HEK293 (cell line): ENCODE results near the gene AKAP1.

Experiments
- CTCF ChIA-PET: fragments of 350-600 bp; formaldehyde crosslinking; extraction: SDS; loops from one replicate; lab custom pipeline; 2021; ENCODE audit warnings: antibody characterized with exemption; lab: Yijun Ruan, JAX
- POLR2A ChIA-PET: fragments of 300-600 bp; formaldehyde crosslinking; extraction: SDS; loops from one replicate; lab custom pipeline; 2020; ENCODE audit warnings: antibody characterized with exemption, inconsistent platforms; lab: Yijun Ruan, JAX
- H3K27ac ChIP-seq: fragments of 200-500 bp; sonication (Bioruptor generic); 2 replicates; pipeline ENCODE4 v1.5.1; 2014; ENCODE audit warnings: low read depth, low read length, control low read depth, inconsistent platforms; ENCODE audit errors: extremely low read depth
- H3K36me3 ChIP-seq, 2 experiments: fragments of 200-500 bp in 1 of 2; sonication (Bioruptor generic) in 1 of 2; 1 replicate in 1 of 2; 2 replicates in 1 of 2; pipeline ENCODE4 v1.5.1; 2014 to 2017; ENCODE audit warnings: inconsistent platforms in 2 of 2, low read length in 2 of 2; ENCODE audit not compliant: control insufficient read depth in 2 of 2, insufficient read depth in 1 of 2
- H3K4me1 ChIP-seq: fragments of 200-500 bp; sonication (Bioruptor generic); 2 replicates; pipeline ENCODE4 v1.5.1; 2014; ENCODE audit warnings: mild to moderate bottlenecking, low read length, inconsistent platforms; ENCODE audit not compliant: control insufficient read depth, insufficient read depth
- H3K4me3 ChIP-seq: 2 replicates; pipeline ENCODE4 v1.5.1; 2011; ENCODE audit warnings: low read depth, mild to moderate bottlenecking, control low read depth, low read length, moderate library complexity
- H3K9me3 ChIP-seq: fragments of 200-500 bp; sonication (Bioruptor generic); 2 replicates; pipeline ENCODE4 v1.5.1; 2014; ENCODE audit warnings: low read depth, low read length, inconsistent platforms; ENCODE audit not compliant: control insufficient read depth, insufficient read depth
- CTCF ChIP-seq: fragments of 450-650 bp; formaldehyde crosslinking; IDR thresholded peaks from 2 replicates; pipeline ENCODE4 v1.5.1; 2016; ENCODE audit warnings: missing biosample characterization, missing genetic modification characterization
- GLIS2 ChIP-seq: fragments of 450-650 bp; formaldehyde crosslinking; IDR thresholded peaks from 2 replicates; pipeline ENCODE4 v1.5.1; 2016; ENCODE audit warnings: missing biosample characterization, missing genetic modification characterization
- MZF1 ChIP-seq: fragments of 450-650 bp; formaldehyde crosslinking; IDR thresholded peaks from 2 replicates; pipeline ENCODE4 v1.5.1; 2017; ENCODE audit warnings: missing biosample characterization, missing genetic modification characterization, borderline replicate concordance
- SETDB1 ChIP-seq: IDR thresholded peaks from one replicate; pipeline ENCODE4 v1.6.1; 2017; ENCODE audit warnings: mild to moderate bottlenecking, low read length, moderate library complexity, mixed read lengths; ENCODE audit not compliant: insufficient read length
- ZBTB1 ChIP-seq: fragments of 450-650 bp; formaldehyde crosslinking; IDR thresholded peaks from 2 replicates; pipeline ENCODE4 v1.5.1; 2016; ENCODE audit warnings: missing biosample characterization, missing genetic modification characterization
- ZEB2 ChIP-seq: fragments of 450-650 bp; formaldehyde crosslinking; IDR thresholded peaks from 2 replicates; pipeline ENCODE4 v1.5.1; 2016; ENCODE audit warnings: missing biosample characterization, missing genetic modification characterization
- ZFP69B ChIP-seq: fragments of 450-650 bp; formaldehyde crosslinking; IDR thresholded peaks from 2 replicates; pipeline ENCODE4 v1.5.1; 2016; ENCODE audit warnings: missing biosample characterization, missing genetic modification characterization
- ZIC2 ChIP-seq: fragments of 450-650 bp; formaldehyde crosslinking; IDR thresholded peaks from 2 replicates; pipeline ENCODE4 v1.5.1; 2016; ENCODE audit warnings: missing biosample characterization, missing genetic modification characterization
- ZNF121 ChIP-seq: fragments of 450-650 bp; formaldehyde crosslinking; IDR thresholded peaks from 2 replicates; pipeline ENCODE4 v1.5.1; 2016; ENCODE audit warnings: missing biosample characterization, missing genetic modification characterization
- ZNF707 ChIP-seq: fragments of 450-650 bp; formaldehyde crosslinking; IDR thresholded peaks from 2 replicates; pipeline ENCODE4 v1.5.1; 2016; ENCODE audit warnings: missing biosample characterization, missing genetic modification characterization
- ZNF768 ChIP-seq: fragments of 450-650 bp; formaldehyde crosslinking; IDR thresholded peaks from 2 replicates; pipeline ENCODE4 v1.5.1; 2018; ENCODE audit warnings: missing biosample characterization, mild to moderate bottlenecking, missing genetic modification characterization
- TF ChIP-seq, protein P1 (sequence below): fragments of 450-650 bp; formaldehyde crosslinking; conservative IDR thresholded peaks from 2 replicates; pipeline ENCODE4 v1.5.1; 2016; ENCODE audit warnings: low read depth, missing biosample characterization, missing genetic modification characterization
- TF ChIP-seq, protein P2 (sequence below): fragments of 450-650 bp; formaldehyde crosslinking; IDR thresholded peaks from 2 replicates; pipeline ENCODE4 v1.5.1; 2016; ENCODE audit warnings: missing biosample characterization, missing genetic modification characterization

AKAP1 gene

GRCh38 chr17:57111386-57111785 lies 26.3 kb downstream of the AKAP1 start:
- no peak overlapping the region for H3K4me3 ChIP-seq
- TF ChIP-seq, protein P1, sequence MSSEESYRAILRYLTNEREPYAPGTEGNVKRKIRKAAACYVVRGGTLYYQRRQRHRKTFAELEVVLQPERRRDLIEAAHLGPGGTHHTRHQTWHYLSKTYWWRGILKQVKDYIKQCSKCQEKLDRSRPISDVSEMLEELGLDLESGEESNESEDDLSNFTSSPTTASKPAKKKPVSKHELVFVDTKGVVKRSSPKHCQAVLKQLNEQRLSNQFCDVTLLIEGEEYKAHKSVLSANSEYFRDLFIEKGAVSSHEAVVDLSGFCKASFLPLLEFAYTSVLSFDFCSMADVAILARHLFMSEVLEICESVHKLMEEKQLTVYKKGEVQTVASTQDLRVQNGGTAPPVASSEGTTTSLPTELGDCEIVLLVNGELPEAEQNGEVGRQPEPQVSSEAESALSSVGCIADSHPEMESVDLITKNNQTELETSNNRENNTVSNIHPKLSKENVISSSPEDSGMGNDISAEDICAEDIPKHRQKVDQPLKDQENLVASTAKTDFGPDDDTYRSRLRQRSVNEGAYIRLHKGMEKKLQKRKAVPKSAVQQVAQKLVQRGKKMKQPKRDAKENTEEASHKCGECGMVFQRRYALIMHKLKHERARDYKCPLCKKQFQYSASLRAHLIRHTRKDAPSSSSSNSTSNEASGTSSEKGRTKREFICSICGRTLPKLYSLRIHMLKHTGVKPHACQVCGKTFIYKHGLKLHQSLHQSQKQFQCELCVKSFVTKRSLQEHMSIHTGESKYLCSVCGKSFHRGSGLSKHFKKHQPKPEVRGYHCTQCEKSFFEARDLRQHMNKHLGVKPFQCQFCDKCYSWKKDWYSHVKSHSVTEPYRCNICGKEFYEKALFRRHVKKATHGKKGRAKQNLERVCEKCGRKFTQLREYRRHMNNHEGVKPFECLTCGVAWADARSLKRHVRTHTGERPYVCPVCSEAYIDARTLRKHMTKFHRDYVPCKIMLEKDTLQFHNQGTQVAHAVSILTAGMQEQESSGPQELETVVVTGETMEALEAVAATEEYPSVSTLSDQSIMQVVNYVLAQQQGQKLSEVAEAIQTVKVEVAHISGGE, result no peak
- TF ChIP-seq, protein P2, sequence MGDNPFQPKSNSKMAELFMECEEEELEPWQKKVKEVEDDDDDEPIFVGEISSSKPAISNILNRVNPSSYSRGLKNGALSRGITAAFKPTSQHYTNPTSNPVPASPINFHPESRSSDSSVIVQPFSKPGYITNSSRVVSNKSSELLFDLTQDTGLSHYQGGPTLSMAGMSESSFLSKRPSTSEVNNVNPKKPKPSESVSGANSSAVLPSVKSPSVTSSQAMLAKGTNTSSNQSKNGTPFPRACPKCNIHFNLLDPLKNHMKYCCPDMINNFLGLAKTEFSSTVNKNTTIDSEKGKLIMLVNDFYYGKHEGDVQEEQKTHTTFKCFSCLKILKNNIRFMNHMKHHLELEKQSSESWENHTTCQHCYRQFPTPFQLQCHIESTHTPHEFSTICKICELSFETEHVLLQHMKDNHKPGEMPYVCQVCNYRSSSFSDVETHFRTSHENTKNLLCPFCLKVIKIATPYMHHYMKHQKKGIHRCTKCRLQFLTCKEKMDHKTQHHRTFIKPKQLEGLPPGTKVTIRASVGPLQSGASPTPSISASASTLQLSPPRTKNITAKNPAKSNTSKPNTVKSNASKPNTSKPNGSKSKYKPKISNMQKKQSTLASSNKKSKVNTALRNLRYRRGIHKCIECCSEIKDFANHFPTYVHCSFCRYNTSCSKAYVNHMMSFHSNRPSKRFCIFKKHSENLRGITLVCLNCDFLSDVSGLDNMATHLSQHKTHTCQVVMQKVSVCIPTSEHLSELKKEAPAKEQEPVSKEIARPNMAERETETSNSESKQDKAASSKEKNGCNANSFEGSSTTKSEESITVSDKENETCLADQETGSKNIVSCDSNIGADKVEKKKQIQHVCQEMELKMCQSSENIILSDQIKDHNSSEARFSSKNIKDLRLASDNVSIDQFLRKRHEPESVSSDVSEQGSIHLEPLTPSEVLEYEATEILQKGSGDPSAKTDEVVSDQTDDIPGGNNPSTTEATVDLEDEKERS (tag by site-specific recombination), result no peak
- TF ChIP-seq ZNF768 (tag by site-specific recombination), result peak; percentile 68
- no peaks in the 10 kb centered on the region for H3K9me3 ChIP-seq
- CTCF ChIA-PET, result interaction anchor here (6.8 kb wide), 1 partner anchor 11 kb away, joined by 33 read pairs; no protein-coding TSS in a partner anchor
- no peak overlapping the region for H3K27ac ChIP-seq
- POLR2A ChIA-PET, result no interaction called here
- H3K4me1 ChIP-seq, result peaks cover 19% of the 10 kb centered on the region
- H3K36me3 ChIP-seq, result peaks cover 2 to 67% of the 10 kb centered on the region in 2 experiments; a peak in 2 of 3 replicates

DNA sequence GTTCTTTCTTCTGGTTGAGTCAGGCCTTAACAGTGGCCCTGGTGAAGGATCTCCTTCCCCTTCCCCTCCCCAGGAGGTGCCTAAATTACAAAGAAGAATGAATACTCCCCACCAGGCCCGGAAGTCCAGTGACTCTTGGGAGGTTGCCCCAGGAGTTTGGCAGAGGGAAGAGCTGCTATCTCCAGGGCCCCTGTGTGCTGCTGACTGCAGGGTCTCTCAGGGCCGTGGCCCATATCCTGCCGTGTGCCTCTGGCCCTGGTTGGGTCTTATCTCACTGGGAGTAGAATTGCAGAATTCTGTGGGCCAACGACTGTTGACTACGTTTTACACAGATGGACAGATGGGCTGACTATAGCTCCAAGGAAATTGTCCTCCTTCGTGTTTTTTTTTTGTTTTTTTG lies 28.0 kb downstream of the AKAP1 start:
- CTCF ChIA-PET, result interaction anchor here (0.6 to 6.8 kb wide), 4 partner anchors 9 to 670 kb away, joined by 3 to 33 read pairs (median 5); no protein-coding TSS in a partner anchor
- H3K27ac ChIP-seq, result no peak overlapping the region
- POLR2A ChIA-PET, result no interaction called here
- no peak for TF ChIP-seq GLIS2 (tag by site-specific recombination)
- peak; percentile 88 for TF ChIP-seq ZIC2
- H3K4me1 ChIP-seq, result peaks cover 5% of the 10 kb centered on the region; the same call in 1 of the 2 replicates
- H3K9me3 ChIP-seq, result no peaks in the 10 kb centered on the region
- H3K36me3 ChIP-seq, result peaks cover 4 to 77% of the 10 kb centered on the region in 2 experiments; a peak in 2 of 3 replicates
- no peak overlapping the region for H3K4me3 ChIP-seq

- no peak overlapping the region for H3K4me3 ChIP-seq
- H3K36me3 ChIP-seq, result peaks cover 4 to 83% of the 10 kb centered on the region in 2 experiments; a peak in 2 of 3 replicates
- ChIA-PET POLR2A (no interaction called here), CTCF (interaction anchor here (0.6 to 6.8 kb wide), 5 partner anchors 8 to 669 kb away, joined by 3 to 33 read pairs (median 3); no protein-coding TSS in a partner anchor)
- H3K4me1 ChIP-seq, result peaks cover 4% of the 10 kb centered on the region; the same call in 1 of the 2 replicates
- TF ChIP-seq MZF1 (tag by site-specific recombination), result no peak
- peak; percentile 58 for TF ChIP-seq ZNF121
- TF ChIP-seq ZEB2 (tag by site-specific recombination), result no peak
- TF ChIP-seq SETDB1, result no peak
- H3K9me3 ChIP-seq, result no peaks in the 10 kb centered on the region
- H3K27ac ChIP-seq, result no peak overlapping the region
These were observed 28.6 kb downstream of the AKAP1 start for GRCh38 chr17:57113656-57114055.

DNA sequence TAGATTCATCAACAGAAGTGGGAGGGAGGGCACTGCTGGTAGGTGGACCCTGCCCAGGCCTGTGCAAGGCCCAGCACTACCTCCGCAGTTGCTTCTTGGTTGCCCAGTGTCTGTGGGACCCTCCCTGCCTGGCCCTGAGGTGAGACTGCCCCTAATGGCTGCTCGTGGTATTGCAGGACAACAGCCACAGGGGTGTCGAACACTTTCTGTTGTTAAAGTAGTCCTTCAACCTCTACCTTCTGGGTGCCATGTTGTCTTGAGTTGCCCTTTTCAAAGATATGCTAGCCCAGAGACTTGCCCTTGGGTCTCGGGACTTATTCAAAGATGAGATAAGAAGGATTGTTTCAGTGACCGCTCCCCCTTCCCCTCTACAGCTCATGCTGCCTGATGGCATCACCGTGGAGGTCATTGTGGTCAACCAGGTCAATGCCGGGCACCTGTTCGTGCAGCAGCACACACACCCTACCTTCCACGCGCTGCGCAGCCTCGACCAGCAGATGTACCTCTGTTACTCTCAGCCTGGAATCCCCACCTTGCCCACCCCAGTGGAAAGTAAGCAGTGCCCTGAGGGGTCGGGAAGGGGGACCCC lies 29.1 kb downstream of the AKAP1 start:
- Histone ChIP-seq H3K4me1 (peaks cover 4% of the 10 kb centered on the region; the same call in 1 of the 2 replicates), H3K4me3 (no peak overlapping the region), H3K9me3 (no peaks in the 10 kb centered on the region), H3K27ac (no peak overlapping the region), H3K36me3 (peaks cover 4 to 88% of the 10 kb centered on the region in 2 experiments)
- ChIA-PET CTCF (interaction anchor here (0.6 to 6.8 kb wide), 15 partner anchors 8 to 1978 kb away, joined by 3 to 33 read pairs (median 3); no protein-coding TSS in a partner anchor), POLR2A (no interaction called here)
- TF ChIP-seq ZFP69B (tag by site-specific recombination) (peak; percentile 50; the same call in 1 of the 2 replicates), ZNF707 (tag by site-specific recombination) (no peak), CTCF (peak; percentile 48; the same call in 1 of the 2 replicates), ZBTB1 (tag by site-specific recombination) (no peak)
